T-helper 2 cell treated with Interferon-gamma antibody and Interleukin-4, amounts not matched to agents 100 ng/mL and 5 ng/mL, for 36 hours (primary cell): ENCODE data around the gene LSG1. TPM values are rescaled to one million over a fixed set of nuclear protein-coding genes. Genes with fewer than 3 reads are reported as not detected.

Source experiments
- intact Hi-C: fragments of 100-400 bp; cut with micrococcal nuclease; formaldehyde crosslinking; loops from one replicate; pipeline ENCODE4 v1.15.1; 2023
- total RNA-seq: library from RNA; stranded (reverse); gene quantifications from 2 replicates; pipeline ENCODE4 v1.2.3, GENCODE V29; 2022

The LSG1 gene
- total RNA-seq, result 47.2 and 49.6 TPM in 2 replicates

DNA sequence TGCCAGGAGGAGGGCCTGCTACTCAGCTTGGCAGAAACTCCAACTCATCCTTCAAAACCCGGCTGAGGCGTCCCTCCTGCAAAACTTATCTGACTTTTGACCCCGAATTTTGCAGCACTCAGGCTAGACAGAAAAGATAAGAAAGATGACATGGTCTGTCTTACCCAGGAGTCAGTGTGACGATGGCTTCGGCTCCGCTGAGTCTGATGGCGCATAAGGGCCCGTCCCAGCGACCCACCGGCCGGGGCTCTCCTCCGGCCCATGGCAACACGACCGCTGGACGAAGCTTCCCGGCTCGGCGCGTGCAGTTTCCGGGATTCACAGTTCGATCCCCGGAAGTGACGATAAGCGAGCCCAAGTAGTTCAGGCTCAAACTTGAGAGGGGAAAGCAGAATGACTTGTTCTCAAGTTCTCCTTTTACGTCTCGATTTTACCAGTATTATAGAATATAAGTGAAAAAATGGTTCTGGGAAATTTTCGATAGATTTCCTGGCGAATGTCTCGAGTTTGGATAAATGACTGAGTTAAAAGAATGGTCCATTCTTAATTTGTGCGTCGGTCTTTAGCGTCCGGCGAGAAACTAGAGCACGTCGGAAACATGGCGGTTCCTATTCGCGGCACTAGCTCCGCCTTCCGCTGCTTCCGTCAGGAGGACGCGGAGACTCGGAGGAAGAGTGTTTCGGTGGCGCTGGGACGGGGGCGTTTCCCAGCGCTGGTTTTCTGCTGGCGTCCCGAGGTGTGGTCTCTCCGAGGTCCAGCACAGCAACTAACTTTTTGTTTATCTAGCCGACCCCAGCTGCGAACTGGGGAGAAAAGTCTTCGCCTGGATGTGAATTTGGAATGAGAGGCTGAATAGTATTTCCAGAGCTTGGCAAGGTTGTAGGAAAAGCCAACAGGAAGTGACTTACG is at the start of gene LSG1:
LSG1 (minus strand) TSS at position 292 of the 909 bp plus-strand sequence; CDS start at position 263, 29 bp downstream.
- intact Hi-C loops, result loop anchor here (1.0 to 5.0 kb wide), 10 partner anchors 13 to 870 kb away; partner anchors contain the start of genes ACAP2, ATP13A3, FAM43A and PPP1R2

GRCh38 chr3:194720048-194720447 is 48.1 kb upstream of the LSG1 start:
- intact Hi-C loops, result no loop called here

DNA sequence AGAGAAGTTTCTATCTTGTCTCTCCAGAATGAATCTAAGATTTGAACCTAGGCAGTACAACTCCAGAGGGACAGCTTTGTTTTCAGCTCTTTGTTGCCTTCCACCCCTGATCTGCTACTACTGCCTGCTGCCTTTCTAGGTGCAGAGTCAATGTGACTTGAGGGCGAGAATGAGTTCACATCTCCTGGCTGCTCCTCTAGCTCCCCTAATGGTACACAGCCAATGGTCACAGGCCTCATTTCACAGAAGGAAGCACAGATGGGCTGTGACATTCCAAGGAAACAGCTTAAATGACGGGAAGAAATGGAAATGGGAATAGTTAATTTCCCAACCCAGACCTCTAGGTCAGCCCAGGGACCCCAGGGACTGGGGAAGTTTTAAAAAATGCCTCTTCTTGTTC is 46.1 kb upstream of the LSG1 start:
- intact Hi-C loops, result no loop called here

GRCh38 chr3:194715022-194715800 is 43.2 kb upstream of the LSG1 start:
- intact Hi-C loops, result no loop called here

GRCh38 chr3:194714564-194714963 is 42.6 kb upstream of the LSG1 start:
- intact Hi-C loops, result no loop called here

DNA sequence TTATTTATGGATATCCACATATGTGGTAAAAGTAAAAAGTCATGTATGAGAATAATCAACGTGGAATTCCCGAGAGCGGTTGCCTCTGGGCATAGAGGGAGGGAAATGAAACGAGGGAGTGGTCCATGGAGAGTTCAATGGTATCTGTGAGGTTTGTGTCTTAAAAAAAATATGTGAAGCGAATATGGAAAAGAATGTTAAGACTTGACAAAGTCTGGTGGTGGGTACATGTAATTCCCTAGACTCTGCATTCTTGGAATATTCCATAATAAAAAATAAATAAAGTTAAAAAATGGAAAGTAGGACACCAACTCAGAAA is 42.1 kb upstream of the LSG1 start:
- intact Hi-C loops, result no loop called here

GRCh38 chr3:194713299-194714136 is 41.5 kb upstream of the LSG1 start:
- intact Hi-C loops, result no loop called here

DNA sequence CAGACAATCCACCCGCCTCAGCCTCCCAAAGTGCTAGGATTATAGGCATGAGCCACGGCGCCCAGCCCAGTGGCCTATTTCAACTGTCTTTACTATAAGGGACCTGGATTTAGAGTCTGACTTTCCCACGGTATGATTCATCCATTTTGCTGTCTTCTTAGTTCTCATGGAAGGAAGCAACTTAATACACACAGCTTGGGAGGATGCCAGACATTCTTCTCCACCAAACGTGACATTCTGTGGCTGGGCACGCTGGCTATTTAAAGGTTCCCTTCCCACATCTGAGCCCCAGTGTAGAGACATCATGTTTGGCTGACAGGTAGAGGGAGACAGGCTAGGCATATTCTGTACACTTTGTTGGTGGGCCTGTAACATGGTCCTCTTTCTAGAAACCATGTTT is 39.9 kb upstream of the LSG1 start:
- intact Hi-C loops, result no loop called here

- intact Hi-C loops, result no loop called here
Observed at GRCh38 chr3:194711286-194711685, 39.3 kb upstream of the LSG1 start.

- intact Hi-C loops, result no loop called here
Observed at GRCh38 chr3:194707147-194707540, 35.2 kb upstream of the LSG1 start.

- intact Hi-C loops, result no loop called here
Observed at GRCh38 chr3:194705761-194706160, 33.8 kb upstream of the LSG1 start.

GRCh38 chr3:194705227-194705626 is 33.2 kb upstream of the LSG1 start:
- intact Hi-C loops, result no loop called here

GRCh38 chr3:194702545-194702944 is 30.6 kb upstream of the LSG1 start:
- intact Hi-C loops, result no loop called here

- intact Hi-C loops, result no loop called here
Observed at GRCh38 chr3:194696702-194697101, 24.7 kb upstream of the LSG1 start.

DNA sequence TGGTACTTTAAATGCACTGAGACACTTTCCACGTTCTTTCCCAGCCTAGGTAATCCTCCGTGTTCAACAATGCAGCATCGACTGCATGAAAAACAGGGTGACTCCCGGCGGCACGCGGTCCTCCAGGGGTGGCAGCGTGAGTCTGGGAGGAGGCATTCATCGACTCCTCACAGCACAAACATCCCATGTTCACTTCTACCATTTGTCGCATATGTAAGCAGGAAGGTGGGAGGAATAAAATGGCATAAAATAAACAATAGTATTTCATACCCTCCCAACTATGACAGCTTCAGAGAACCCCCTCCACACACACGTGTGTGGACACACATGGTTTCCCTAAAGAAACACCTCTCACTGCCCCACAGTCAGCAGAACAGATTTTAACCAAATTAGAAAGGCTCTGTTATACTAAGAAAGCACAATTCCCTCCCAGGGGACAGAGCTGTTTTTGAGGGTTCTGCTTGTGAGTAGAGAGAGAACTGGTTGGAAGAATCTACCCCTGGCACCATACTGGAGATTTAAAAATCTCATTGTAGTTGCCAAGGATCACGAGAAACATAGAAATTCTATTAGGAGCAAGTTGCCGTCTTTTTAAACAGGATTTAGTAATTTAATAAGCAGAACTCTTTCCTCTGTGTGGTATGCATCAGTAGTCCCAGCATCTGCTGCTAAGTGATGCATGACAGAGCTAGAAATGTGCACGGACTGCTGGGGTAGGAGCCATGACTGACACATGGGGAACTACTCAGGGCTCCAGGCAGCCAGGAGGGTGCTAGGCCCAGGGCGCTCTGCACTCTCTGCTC is 19.7 kb upstream of the LSG1 start:
- intact Hi-C loops, result no loop called here

DNA sequence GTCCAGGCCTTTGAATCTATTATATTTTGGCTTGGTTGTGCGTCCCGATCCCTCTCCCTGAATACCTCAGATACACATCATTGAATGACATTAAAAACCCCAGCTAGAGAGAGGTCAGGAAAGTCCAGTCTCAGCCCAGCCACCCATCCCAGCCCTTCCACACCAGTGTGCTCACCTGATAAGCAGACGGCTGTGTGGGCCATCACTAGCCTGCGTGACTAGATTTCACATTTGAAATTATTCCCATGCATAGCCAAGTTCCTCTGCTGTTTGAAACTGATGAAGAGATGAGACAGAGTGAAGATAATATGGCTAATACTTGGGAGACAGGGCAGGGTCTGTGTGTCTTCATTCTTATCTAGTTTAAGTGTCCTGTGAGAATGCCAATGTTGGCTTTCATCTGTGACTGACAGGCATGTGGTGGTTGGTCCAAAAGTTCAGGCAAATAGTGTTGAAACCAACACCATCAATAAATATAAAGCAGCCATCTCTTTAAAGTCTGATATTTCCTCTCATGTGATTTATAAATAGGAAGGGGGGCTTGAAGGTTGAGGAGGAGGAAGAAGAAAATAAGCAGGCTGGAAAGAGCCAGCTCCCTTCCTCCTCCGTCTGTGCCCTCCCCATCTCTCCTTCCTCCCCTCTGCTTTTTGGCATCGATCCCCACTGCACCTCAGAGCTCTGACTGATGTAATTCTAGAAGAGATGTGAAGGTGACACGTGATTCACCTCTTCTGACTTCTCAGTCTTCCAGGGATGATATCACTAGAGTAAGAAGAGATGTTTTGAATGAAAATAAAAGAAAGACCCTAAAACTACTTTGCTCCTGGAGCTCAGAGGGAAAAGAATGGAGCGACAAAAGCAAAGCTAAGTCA is 18.7 kb upstream of the LSG1 start:
- intact Hi-C loops, result no loop called here

DNA sequence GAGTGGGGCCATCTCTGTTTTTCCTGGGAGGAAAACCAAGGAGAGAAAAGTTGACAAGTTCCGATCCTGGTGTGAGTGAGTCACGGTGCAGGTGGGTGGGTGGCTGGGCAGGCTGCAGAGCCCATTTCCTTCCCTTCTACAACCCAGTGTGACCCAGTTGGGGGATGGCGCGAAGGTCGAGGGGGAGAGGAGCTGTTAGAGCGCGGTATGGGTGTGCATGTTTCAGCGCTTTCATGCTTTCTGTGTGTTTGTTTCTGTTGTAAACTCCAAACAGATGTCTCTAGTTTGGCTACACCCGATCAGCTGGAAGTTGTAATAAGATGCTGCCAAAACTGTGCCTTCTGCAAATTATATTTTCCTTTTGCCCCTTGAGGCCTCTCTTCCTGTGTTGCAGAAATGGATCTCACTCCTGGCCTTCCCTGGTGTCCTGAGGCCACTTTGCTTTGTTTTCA is 17.5 kb upstream of the LSG1 start:
- intact Hi-C loops, result loop anchor here (5.0 kb wide), 1 partner anchor 552 kb away; the partner anchor contains the start of gene HES1

DNA sequence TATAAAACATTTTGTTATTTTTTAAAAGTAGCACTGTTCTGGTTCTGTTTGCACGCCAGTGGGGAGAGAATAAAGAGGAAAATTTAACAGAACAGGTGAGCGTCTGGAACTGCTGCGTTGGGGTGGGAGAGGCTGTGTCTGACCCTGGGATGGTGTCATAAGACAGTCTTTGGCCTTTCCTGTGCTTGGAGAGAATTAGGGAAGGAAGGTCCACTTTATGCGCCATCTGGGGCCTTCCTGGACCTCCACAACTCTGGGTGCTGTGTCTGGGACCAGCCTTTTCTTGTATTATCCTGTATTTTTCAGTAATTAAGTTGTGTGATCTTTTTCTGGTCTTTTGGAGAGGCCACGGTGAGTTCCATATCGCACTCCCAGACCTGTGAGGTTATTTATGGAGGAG is 17.0 kb upstream of the LSG1 start:
- intact Hi-C loops, result loop anchor here (5.0 kb wide), 1 partner anchor 552 kb away; the partner anchor contains the start of gene HES1

DNA sequence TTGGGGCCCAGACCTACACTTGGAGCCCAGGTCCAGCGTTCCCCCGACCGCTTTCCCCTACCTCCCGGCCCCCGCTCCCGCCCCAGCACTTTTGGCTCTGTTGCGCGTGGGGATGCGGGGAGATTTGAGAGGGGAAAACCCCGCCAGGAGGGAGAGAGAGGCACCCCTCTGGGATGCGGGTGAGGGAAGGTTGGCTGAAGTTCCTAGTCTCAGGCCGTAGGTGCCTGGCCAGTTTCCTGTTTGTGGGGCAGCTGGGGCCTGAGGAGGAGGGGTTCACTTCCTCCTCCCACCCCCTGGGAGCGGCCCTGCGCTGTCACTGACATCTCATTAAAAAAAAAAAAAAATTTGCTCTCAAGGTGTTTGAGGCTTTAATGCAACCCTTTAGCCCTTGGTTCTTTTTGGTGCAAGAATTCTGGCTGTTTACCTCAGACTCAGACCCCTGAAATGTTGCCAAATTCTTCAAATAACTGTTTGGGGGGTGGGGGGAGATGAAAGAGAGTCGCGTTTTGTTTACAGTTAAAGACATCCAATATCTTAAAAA is 16.3 kb upstream of the LSG1 start:
- intact Hi-C loops, result loop anchor here (5.0 kb wide), 1 partner anchor 551 kb away; the partner anchor contains the start of gene HES1
